ENCODE measurements around the gene TRIM62. TPM values are rescaled to one million over a fixed set of nuclear protein-coding genes. Genes with fewer than 3 reads are reported as not detected.

TRIM62 gene
- polyA plus RNA-seq, 1 donor (not counting 4 experiments of a cell fraction or from before 2014, with no cell fraction given), result 2.0 TPM

- H3K27ac ChIP-seq (ENCODE audit: control insufficient read depth, insufficient read depth, low read length), result no peak overlapping the region
- H3K4me2 ChIP-seq (ENCODE audit: control insufficient read depth, extremely low read depth, insufficient read depth, low read depth, low read length), result no peak overlapping the region
- peak; percentile 95 for FAIRE-seq
- TF ChIP-seq EZH2 (IDR thresholded peaks at IDR 0.05; ENCODE audit: low read length) (no peak), CTCF (optimal IDR thresholded peaks at IDR 0.05 in 1 of 3, IDR thresholded peaks at IDR 0.05 in 1 of 3, conservative IDR thresholded peaks at IDR 0.05 in 1 of 3; ENCODE audit: extremely low read depth in 1 of 3, insufficient read depth in 2 of 3, low read length in 3 of 3) (no peak)
- H3K79me2 ChIP-seq (ENCODE audit: control insufficient read depth, insufficient read depth, low read length), result peaks cover 8% of the 10 kb centered on the region
- DNase-seq (ENCODE audit: low read depth, low spot score), result peak; percentile 89
- H3K9ac ChIP-seq (ENCODE audit: control insufficient read depth, extremely low read depth, insufficient read depth, low read length), result no peak overlapping the region
- H3K27me3 ChIP-seq (ENCODE audit: control insufficient read depth, extremely low read depth, insufficient read depth, low read length), result no peaks in the 10 kb centered on the region
- no peak overlapping the region for H3K4me3 ChIP-seq (ENCODE audit: control insufficient read depth in 2 of 3, extremely low read depth in 1 of 3, insufficient read depth in 2 of 3, low read depth in 1 of 3, low read length in 3 of 3)
- peak overlapping the region; percentile 27 for H2AFZ ChIP-seq (ENCODE audit: control insufficient read depth, low read length)
- no peaks in the 10 kb centered on the region for H3K36me3 ChIP-seq (ENCODE audit: control insufficient read depth in 2 of 2, extremely low read depth in 1 of 2, insufficient read depth in 2 of 2, low read length in 2 of 2)
- H4K20me1 ChIP-seq (ENCODE audit: control insufficient read depth, extremely low read depth, insufficient read depth, low read length), result no peaks in the 10 kb centered on the region
- dilution Hi-C loops (cut with MboI; ENCODE audit: extremely low pct_ligation_motif_present, low sequenced_read_pairs), result no loop called here
- H3K9me1 ChIP-seq (ENCODE audit: control insufficient read depth, extremely low read depth, insufficient read depth, low read length), result no peaks in the 10 kb centered on the region
- H3K9me3 ChIP-seq (ENCODE audit: control insufficient read depth, low read depth, low read length), result no peaks in the 10 kb centered on the region
- H3K4me1 ChIP-seq (ENCODE audit: control insufficient read depth, extremely low read depth, insufficient read depth, low read length), result peaks cover 38% of the 10 kb centered on the region
These were observed 51.5 kb downstream of the TRIM62 start for GRCh38 chr1:33130297-33130696.

- dilution Hi-C loops (cut with MboI; ENCODE audit: extremely low pct_ligation_motif_present, low sequenced_read_pairs), result no loop called here
- H3K4me2 ChIP-seq (ENCODE audit: control insufficient read depth, extremely low read depth, insufficient read depth, low read depth, low read length), result peak overlapping the region; percentile 71
- FAIRE-seq, result no peak
These were observed 53.1 kb downstream of the TRIM62 start for GRCh38 chr1:33128781-33129180.

More at GRCh38 chr1:33128781-33129180, 53.1 kb downstream of the TRIM62 start:
- peaks cover 0 to 4% of the 10 kb centered on the region in 2 experiments for H3K36me3 ChIP-seq (ENCODE audit: control insufficient read depth in 2 of 2, extremely low read depth in 1 of 2, insufficient read depth in 2 of 2, low read length in 2 of 2)
- H3K27ac ChIP-seq (ENCODE audit: control insufficient read depth, insufficient read depth, low read length), result peak overlapping the region; percentile 96
- H3K9ac ChIP-seq (ENCODE audit: control insufficient read depth, extremely low read depth, insufficient read depth, low read length), result peak overlapping the region; percentile 94
- peaks cover 38% of the 10 kb centered on the region for H3K4me1 ChIP-seq (ENCODE audit: control insufficient read depth, extremely low read depth, insufficient read depth, low read length)
- H3K4me3 ChIP-seq (ENCODE audit: control insufficient read depth in 2 of 3, extremely low read depth in 1 of 3, insufficient read depth in 2 of 3, low read depth in 1 of 3, low read length in 3 of 3), result peak overlapping the region in 1 of 3 experiments; percentile 32
- no peaks in the 10 kb centered on the region for H4K20me1 ChIP-seq (ENCODE audit: control insufficient read depth, extremely low read depth, insufficient read depth, low read length)
- H3K9me1 ChIP-seq (ENCODE audit: control insufficient read depth, extremely low read depth, insufficient read depth, low read length), result no peaks in the 10 kb centered on the region
- no peak for DNase-seq (ENCODE audit: low read depth, low spot score)
- no peaks in the 10 kb centered on the region for H3K27me3 ChIP-seq (ENCODE audit: control insufficient read depth, extremely low read depth, insufficient read depth, low read length)
- H3K9me3 ChIP-seq (ENCODE audit: control insufficient read depth, low read depth, low read length), result no peaks in the 10 kb centered on the region
- H2AFZ ChIP-seq (ENCODE audit: control insufficient read depth, low read length), result peak overlapping the region; percentile 52
- H3K79me2 ChIP-seq (ENCODE audit: control insufficient read depth, insufficient read depth, low read length), result peaks cover 8% of the 10 kb centered on the region
- TF ChIP-seq CTCF (optimal IDR thresholded peaks at IDR 0.05 in 1 of 3, IDR thresholded peaks at IDR 0.05 in 1 of 3, conservative IDR thresholded peaks at IDR 0.05 in 1 of 3; ENCODE audit: extremely low read depth in 1 of 3, insufficient read depth in 2 of 3, low read length in 3 of 3), result no peak
- no peak for TF ChIP-seq EZH2 (IDR thresholded peaks at IDR 0.05; ENCODE audit: low read length)
